ENCODE data around the gene TOX3. TPM values are rescaled to one million over a fixed set of nuclear protein-coding genes. Genes with fewer than 3 reads are reported as not detected.

Gene TOX3
- total RNA-seq, 1 donor: not detected

DNA sequence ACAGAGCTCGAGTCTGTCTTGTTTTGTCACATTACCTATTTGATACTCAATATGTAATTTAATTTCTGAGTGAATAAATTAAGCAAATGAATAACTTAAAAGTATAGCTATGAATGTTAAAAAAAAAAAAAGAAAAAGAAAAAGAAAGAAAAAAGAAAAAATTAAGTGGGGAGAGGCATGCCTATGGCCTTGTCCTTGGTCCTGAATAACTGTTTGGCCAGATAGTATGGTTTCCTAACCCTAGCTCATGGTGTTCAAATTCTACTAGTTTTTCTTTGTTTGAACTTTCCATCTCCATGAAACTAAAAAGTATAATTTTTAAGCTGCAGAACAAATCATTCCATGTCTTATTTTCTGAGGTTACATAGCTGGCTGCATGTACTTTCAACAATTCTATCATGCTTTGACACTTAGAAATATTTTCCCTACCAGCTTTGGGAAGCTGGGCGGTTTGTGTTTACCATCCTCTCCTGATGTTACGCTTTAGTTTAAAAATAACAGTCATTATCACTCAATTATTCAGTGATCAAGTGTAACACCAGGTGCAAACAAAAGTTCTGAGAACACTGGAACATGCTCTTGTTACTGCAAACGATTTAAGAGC is 31.8 kb downstream of the TOX3 start:
- H3K4me3 ChIP-seq (ENCODE audit: low read depth, low read length): no peak overlapping the region
- no peak for TF ChIP-seq CTCF (IDR thresholded peaks at IDR 0.05; ENCODE audit: insufficient read depth, low read length)
- no peak for DNase-seq (ENCODE audit: low read depth)

DNA sequence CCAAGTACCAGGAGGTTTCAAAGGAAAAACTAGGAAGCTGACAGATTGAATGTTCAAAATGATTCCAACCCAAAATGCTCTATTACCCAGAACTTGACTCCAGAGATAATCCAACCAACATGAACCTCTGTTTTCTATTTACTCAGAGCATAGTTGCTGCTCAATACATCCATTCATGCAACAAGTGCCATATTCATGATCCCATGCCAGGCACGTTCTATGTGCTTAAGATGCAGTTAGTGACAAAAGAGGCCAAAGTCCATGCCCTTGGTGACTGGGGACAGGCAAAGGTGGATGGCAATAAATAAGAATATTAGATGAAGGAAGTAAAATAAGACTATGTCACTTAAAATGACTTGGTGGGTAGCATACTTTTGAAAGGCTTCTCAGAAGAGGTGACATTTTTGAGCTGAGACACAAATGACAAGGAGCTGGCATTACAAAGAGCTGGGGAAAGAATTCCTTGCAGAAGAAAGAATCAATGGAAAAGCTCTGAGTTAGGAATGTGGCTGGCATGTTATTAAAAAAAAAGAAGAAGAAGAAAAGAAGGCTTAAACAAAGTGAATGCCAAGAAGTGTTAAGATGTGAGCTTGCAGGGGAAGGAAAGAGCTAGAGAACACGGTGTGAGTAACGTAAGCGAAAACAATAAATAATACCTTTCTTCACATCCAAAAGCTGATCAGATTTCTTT is 34.5 kb downstream of the TOX3 start:
- no peak overlapping the region for H3K4me3 ChIP-seq (ENCODE audit: low read depth, low read length)
- TF ChIP-seq CTCF (IDR thresholded peaks at IDR 0.05; ENCODE audit: insufficient read depth, low read length): no peak
- no peak for DNase-seq (ENCODE audit: low read depth)

DNA sequence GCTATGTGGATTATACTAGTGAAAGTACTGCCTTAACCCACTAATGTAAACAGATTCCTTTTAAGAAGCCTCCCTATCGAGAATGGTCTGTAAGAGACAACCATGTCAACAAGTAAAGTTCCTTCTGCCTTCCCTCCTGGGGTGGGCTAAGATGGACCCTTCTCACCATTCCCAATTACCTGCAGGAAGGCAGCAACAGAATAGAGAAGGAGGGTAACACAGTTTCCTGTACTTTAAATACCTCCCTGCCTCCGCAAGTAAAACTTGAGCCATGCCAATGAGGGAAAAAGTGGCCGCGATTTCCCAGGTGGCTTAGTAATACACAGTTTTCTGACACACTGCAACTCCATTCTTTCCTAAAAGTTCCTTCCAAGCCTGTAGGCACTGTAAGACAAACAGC is 45.2 kb downstream of the TOX3 start:
- TF ChIP-seq CTCF (IDR thresholded peaks at IDR 0.05; ENCODE audit: insufficient read depth, low read length): no peak
- no peak for DNase-seq (ENCODE audit: low read depth)
- H3K4me3 ChIP-seq (ENCODE audit: low read depth, low read length): no peak overlapping the region

DNA sequence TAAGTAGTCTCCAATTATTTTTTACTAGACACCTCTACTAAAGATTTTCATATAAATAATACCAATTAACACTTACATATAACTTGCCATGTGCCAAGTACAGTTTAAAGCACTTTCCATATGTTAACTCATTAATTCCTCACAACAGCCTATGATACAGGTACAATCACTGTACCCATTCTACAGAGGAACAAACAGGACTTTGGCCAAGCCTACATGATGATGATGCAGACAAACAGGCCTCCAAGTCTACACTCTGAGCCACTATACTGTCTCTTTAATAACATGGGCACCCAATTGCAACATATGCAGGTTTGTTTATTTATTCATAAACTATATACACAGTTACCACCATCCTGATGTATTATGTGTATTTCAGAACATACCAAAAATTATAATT is 46.0 kb downstream of the TOX3 start:
- no peak for TF ChIP-seq CTCF (IDR thresholded peaks at IDR 0.05; ENCODE audit: insufficient read depth, low read length)
- no peak for DNase-seq (ENCODE audit: low read depth)

DNA sequence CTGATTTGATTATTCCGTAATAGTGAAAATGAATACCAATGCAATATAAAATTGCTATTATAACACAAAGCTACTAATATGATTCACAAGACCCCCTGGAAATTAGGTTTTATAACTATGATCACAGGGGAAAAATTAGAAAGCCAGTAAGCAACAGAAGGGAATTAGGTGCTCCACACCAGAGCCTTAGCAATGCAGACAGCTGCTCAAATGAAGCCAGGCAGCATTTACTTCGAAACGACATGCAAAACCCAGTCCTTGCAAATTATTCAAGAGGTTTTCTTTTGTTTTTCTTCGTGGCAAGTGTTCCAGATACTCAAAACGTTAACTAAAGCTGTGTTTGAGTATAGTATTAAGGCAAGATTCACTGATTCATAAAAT is 47.9 kb downstream of the TOX3 start:
- no peak for DNase-seq (ENCODE audit: low read depth)
- no peak overlapping the region for H3K4me3 ChIP-seq (ENCODE audit: low read depth, low read length)
- no peak for TF ChIP-seq CTCF (IDR thresholded peaks at IDR 0.05; ENCODE audit: insufficient read depth, low read length)

More for the DNA sequence above, 46.0 kb downstream of the TOX3 start:
- no peak overlapping the region for H3K4me3 ChIP-seq (ENCODE audit: low read depth, low read length)

- no peak for TF ChIP-seq CTCF (IDR thresholded peaks at IDR 0.05; ENCODE audit: insufficient read depth, low read length)
- no peak overlapping the region for H3K4me3 ChIP-seq (ENCODE audit: low read depth, low read length)
- DNase-seq (ENCODE audit: low read depth): no peak
Measured at GRCh38 chr16:52498328-52499059, 48.4 kb downstream of the TOX3 start.

Data from fibroblast of the aortic adventitia (primary cell).